HG03457 (cell line): ENCODE results near the gene TMCC1.
"Not testable (repeated sequence)": the region's sequence is repeated elsewhere in the genome, so short reads cannot be mapped to it uniquely, and the experiment has no call there.

Source experiments
- ATAC-seq: cut with Tn5 transposase; IDR thresholded peaks from one replicate; pipeline ENCODE4 v1.9.1; 2021; ENCODE audit warnings: moderate number of reproducible peaks; ENCODE audit not compliant: unreplicated experiment

Gene TMCC1

GRCh38 chr3:129837065-129837642 lies 56.4 kb downstream of the TMCC1 start:
- no peak for ATAC-seq

GRCh38 chr3:129836381-129837064 lies 57.0 kb downstream of the TMCC1 start:
- ATAC-seq, result no peak

GRCh38 chr3:129835198-129835597 lies 58.3 kb downstream of the TMCC1 start:
- no peak for ATAC-seq

GRCh38 chr3:129834580-129834979 lies 58.9 kb downstream of the TMCC1 start:
- ATAC-seq, result no peak

GRCh38 chr3:129831942-129832341 lies 61.6 kb downstream of the TMCC1 start:
- not testable (repeated sequence) for ATAC-seq

GRCh38 chr3:129831503-129831902 lies 62.0 kb downstream of the TMCC1 start:
- ATAC-seq, result no peak

- no peak for ATAC-seq
These were observed 63.9 kb downstream of the TMCC1 start for GRCh38 chr3:129829640-129830039.

- peak; percentile 79 for ATAC-seq
These were observed 65.7 kb downstream of the TMCC1 start for GRCh38 chr3:129827765-129828164.

GRCh38 chr3:129824926-129825541 lies 68.5 kb downstream of the TMCC1 start:
- ATAC-seq, result no peak

- no peak for ATAC-seq
These were observed 70.8 kb downstream of the TMCC1 start for GRCh38 chr3:129822679-129823078.

GRCh38 chr3:129822241-129822640 lies 71.3 kb downstream of the TMCC1 start:
- no peak for ATAC-seq

- no peak for ATAC-seq
These were observed 72.9 kb downstream of the TMCC1 start for GRCh38 chr3:129820587-129820986.

GRCh38 chr3:129812589-129812988 lies 80.9 kb downstream of the TMCC1 start:
- no peak for ATAC-seq

GRCh38 chr3:129809297-129809696 lies 84.2 kb downstream of the TMCC1 start:
- ATAC-seq, result no peak

GRCh38 chr3:129796146-129796545 lies 97.4 kb downstream of the TMCC1 start:
- no peak for ATAC-seq

GRCh38 chr3:129795186-129796010 lies 98.1 kb downstream of the TMCC1 start:
- ATAC-seq, result no peak

GRCh38 chr3:129794311-129795185 lies 99.0 kb downstream of the TMCC1 start:
- no peak for ATAC-seq

GRCh38 chr3:129793942-129794310 lies 99.6 kb downstream of the TMCC1 start:
- ATAC-seq, result no peak

- ATAC-seq, result no peak
These were observed 100.2 kb downstream of the TMCC1 start for GRCh38 chr3:129793319-129793718.

- no peak for ATAC-seq
These were observed 110.0 kb downstream of the TMCC1 start for GRCh38 chr3:129783470-129783869.

GRCh38 chr3:129778871-129779270 lies 114.6 kb downstream of the TMCC1 start:
- ATAC-seq, result no peak
